MM.1S (cell line): ENCODE measurements around the gene FAT4.

Experiments
- CTCF ChIP-seq: fragments of 300-600 bp; sonication (generic); IDR thresholded peaks from 2 replicates; pipeline ENCODE4 v1.5.1; 2016; ENCODE audit warnings: antibody characterized with exemption, low read length, mixed read lengths
- EZH2 ChIP-seq: fragments of 300-600 bp; sonication (generic); optimal IDR thresholded peaks from 2 replicates; pipeline ENCODE3; 2017; ENCODE audit warnings: low read depth, mild to moderate bottlenecking, antibody characterized with exemption, low read length, mixed read lengths

DNA sequence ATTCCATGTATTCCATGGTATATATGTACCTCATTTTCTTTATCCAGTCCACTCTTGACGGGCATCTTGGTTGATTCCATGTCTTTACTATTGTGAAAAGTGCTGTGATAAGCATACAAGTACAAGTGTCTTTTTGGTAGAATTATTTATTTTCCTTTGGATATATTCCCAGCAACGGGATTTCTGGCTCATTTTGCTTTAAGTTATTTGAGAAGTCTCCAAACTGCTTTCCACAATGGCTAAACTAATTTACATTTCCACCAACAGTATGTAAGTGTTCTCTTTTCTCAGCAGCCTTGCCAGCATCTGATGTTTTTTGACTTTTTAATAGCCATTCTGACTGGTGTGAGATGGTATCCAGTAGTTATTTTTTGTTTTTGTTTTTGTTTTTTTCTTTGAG lies 17.6 kb upstream of the FAT4 start:
- TF ChIP-seq EZH2 (no peak), CTCF (no peak)
